Pancreas (tissue), 10 donors: ENCODE data around the gene CDC42EP4. TPM values are rescaled to one million over a fixed set of nuclear protein-coding genes. Genes with fewer than 3 reads are reported as not detected.
A peak's percentile ranks its signal among the peaks of the same experiment; 100 is the strongest.

Experiments used
- ATAC-seq, 4 donors: fragments of 200-7000 bp; cut with Tn5 transposase; one replicate each; pipeline versions ENCODE4 v1.8.0 to v1.9.1; 2020; ENCODE audit warnings: mild to moderate bottlenecking in 4 of 4, moderate library complexity in 4 of 4
- DNase-seq, 6 donors: peaks; one replicate each; pipeline ENCODE4 v3.0.0-alpha.2; 2020
- FAIRE-seq: peaks from 2 replicates; lab custom pipeline; 2012; peaks lifted over from hg19 to GRCh38; lab: Jason Lieb, UNC
- H3K27ac ChIP-seq, 4 donors: fragments of 200-600 bp; sonication (generic); 1 replicate in 3 of 4; 2 replicates in 1 of 4; pipeline versions ENCODE4 v1.5.0 to v1.8.0; 2020
- H3K27me3 ChIP-seq, 4 donors: fragments of 200-600 bp; one replicate each; pipeline ENCODE4 v1.8.0; 2021
- H3K36me3 ChIP-seq, 3 donors: fragments of 200-600 bp; sonication (generic) in 1 of 3; one replicate each; pipeline versions ENCODE4 v1.5.0 to v1.8.0; 2020 to 2021
- H3K4me1 ChIP-seq, 3 donors: fragments of 200-600 bp; one replicate each; pipeline ENCODE4 v1.8.0; 2021
- H3K4me3 ChIP-seq, 4 donors: fragments of 200-600 bp; sonication (generic) in 2 of 4; one replicate each; pipeline versions ENCODE4 v1.5.0 to v1.8.0; 2020 to 2021
- H3K9me3 ChIP-seq, 4 donors: fragments of 200-600 bp; one replicate each; pipeline ENCODE4 v1.8.0; 2021
- CTCF ChIP-seq, 4 donors: fragments of 200-600 bp; sonication (generic) in 3 of 4; IDR thresholded peaks; one replicate each; pipeline versions ENCODE4 v1.5.0 to v1.8.0; 2021; ENCODE audit warnings: antibody characterized with exemption in 4 of 4
- WGBS, 2 donors: extraction: QIAGEN DNeasy Blood & Tissue Kit; methylation state at CpG; one replicate each; pipeline ENCODE4 v1.1.7; 2013; 5-methylcytosine and 5-hydroxymethylcytosine counted together
- intact Hi-C, 3 donors: fragments of 100-400 bp; cut with DNase I; formaldehyde crosslinking; loops; one replicate each; pipeline versions ENCODE4 v1.11.1 to v1.14.2; 2022
- polyA plus RNA-seq, 2 donors: library from polyadenylated mRNA; stranded (reverse); fragments of 200-250 nt; gene quantifications; one replicate each; pipeline ENCODE4 v1.2.3, GENCODE V29; 2013
- total RNA-seq, 6 donors: library from RNA; stranded (reverse); fragmentation: NEBNext Ultra II Directional in 4 of 6; extraction: Animal tissue kit (Norgen Biotek cat#: 25700) in 4 of 6; gene quantifications; one replicate each; pipeline versions ENCODE4 v1.2.1 to v1.2.4, GENCODE V29; 2021 to 2023
- donor health status: healthy with polysubstance abuse.
- donor health status: DM: no; HTN: no; CAD: no; lungs with moderate emphysema.
- donor health status: DM: no; HTN: no; CAD: no.
- donor health status: control.
- donor health status: control.
- donor health status: Bipolar disorder and iron deficiency.
- donor health status: DM: yes; HTN: yes; CAD: no.
- donor health status: DM: no; HTN: no; CAD: no.
- donor health status: DM: no; HTN: no; CAD: no.
- donor health status: DM: yes; HTN: yes; CAD: no.

CDC42EP4 gene
- total and polyA plus RNA-seq, 8 donors = 24.2 to 56.2 (median 44.5) TPM

GRCh38 chr17:73247726-73248125, 64.1 kb downstream of the CDC42EP4 start:
- Histone ChIP-seq H3K4me3 (no peak overlapping the region), H3K36me3 (peaks cover 0 to 4% (median 0%) of the 10 kb centered on the region in 3 donors), H3K9me3 (no peaks in the 10 kb centered on the region), H3K27me3 (no peaks in the 10 kb centered on the region), H3K27ac (no peak overlapping the region), H3K4me1 (no peaks in the 10 kb centered on the region)
- FAIRE-seq = no peak
- 83 to 86% methylated on average over 2 of the region's 2 CpGs for WGBS, 2 donors
- no peak for ATAC-seq
- DNase-seq = no peak
- no peak for TF ChIP-seq CTCF (IDR thresholded peaks at IDR 0.05)
- intact Hi-C loops = no loop called here

GRCh38 chr17:73240561-73240960, 71.2 kb downstream of the CDC42EP4 start:
- H3K4me3 ChIP-seq = no peak overlapping the region
- H3K27ac ChIP-seq = no peak overlapping the region
- FAIRE-seq = no peak
- no peaks in the 10 kb centered on the region for H3K4me1 ChIP-seq
- intact Hi-C loops = no loop called here
- 17 to 25% methylated on average over 2 of the region's 2 CpGs for WGBS, 2 donors
- DNase-seq = no peak
- no peaks in the 10 kb centered on the region for H3K9me3 ChIP-seq
- TF ChIP-seq CTCF (IDR thresholded peaks at IDR 0.05) = no peak
- no peaks in the 10 kb centered on the region for H3K27me3 ChIP-seq
- H3K36me3 ChIP-seq = peaks cover 0 to 11% (median 6%) of the 10 kb centered on the region in 3 donors
- ATAC-seq = peak in 3 of 4 donors; percentile 32 to 76 (median 64)

- no peak for FAIRE-seq
- ATAC-seq = no peak
- Histone ChIP-seq H3K27ac (no peak overlapping the region), H3K36me3 (peaks cover 0 to 6% (median 6%) of the 10 kb centered on the region in 3 donors), H3K27me3 (no peaks in the 10 kb centered on the region), H3K9me3 (no peaks in the 10 kb centered on the region), H3K4me3 (no peak overlapping the region), H3K4me1 (peaks cover 0 to 9% (median 7%) of the 10 kb centered on the region in 3 donors)
- no peak for DNase-seq
- intact Hi-C loops = loop anchor here in 1 of 3 donors (10.0 kb wide), 1 partner anchor 513 kb away; no protein-coding TSS in a partner anchor
- 64 to 66% methylated on average over 6 of the region's 6 CpGs for WGBS, 2 donors
- no peak for TF ChIP-seq CTCF (IDR thresholded peaks at IDR 0.05)
Observed at GRCh38 chr17:73237714-73238113, 74.1 kb downstream of the CDC42EP4 start.

- TF ChIP-seq CTCF (IDR thresholded peaks at IDR 0.05) = no peak
- no peak for DNase-seq
- Histone ChIP-seq H3K27me3 (no peaks in the 10 kb centered on the region), H3K9me3 (no peaks in the 10 kb centered on the region), H3K36me3 (peaks cover 0 to 6% (median 6%) of the 10 kb centered on the region in 3 donors), H3K4me1 (peaks cover 6 to 15% (median 14%) of the 10 kb centered on the region in 3 donors), H3K27ac (no peak overlapping the region), H3K4me3 (no peak overlapping the region)
- intact Hi-C loops = loop anchor here in 1 of 3 donors (10.0 kb wide), 1 partner anchor 510 kb away; no protein-coding TSS in a partner anchor
- 86 to 90% methylated on average over 10 of the region's 10 CpGs for WGBS, 2 donors
- FAIRE-seq = no peak
- ATAC-seq = no peak
Observed at GRCh38 chr17:73234736-73235135, 77.1 kb downstream of the CDC42EP4 start.

Other genes with a start within 250 kb of the CDC42EP4 start
- gene SLC39A11, start 219.3 kb downstream of the CDC42EP4 start, total RNA-seq = 10 to 100 TPM; 16.7 to 32.9 (median 21.1) TPM
- 10 to 100 TPM in 1 of 2 donors, 1 to 10 TPM in 1; 7.9 to 11.4 TPM for gene SLC39A11, start 219.3 kb downstream of the CDC42EP4 start, polyA plus RNA-seq
- gene SSTR2, start 147.0 kb downstream of the CDC42EP4 start, total RNA-seq = 1 to 10 TPM in 1 of 6 donors, under 1 TPM in 5; 0.14 to 1.0 (median 0.46) TPM
- 1 to 10 TPM in 1 of 2 donors, under 1 TPM in 1; 0.57 to 4.1 TPM for gene SSTR2, start 147.0 kb downstream of the CDC42EP4 start, polyA plus RNA-seq
- 10 to 100 TPM; 21.1 to 29.6 (median 25.5) TPM for gene COG1, start 118.9 kb downstream of the CDC42EP4 start, total RNA-seq
- 10 to 100 TPM; 24.0 to 27.5 TPM for gene COG1, start 118.9 kb downstream of the CDC42EP4 start, polyA plus RNA-seq
- gene CPSF4L, start 50.1 kb downstream of the CDC42EP4 start, total RNA-seq = under 1 TPM in 4 of 6 donors, not detected in 2; 0.19 to 0.67 (median 0.21) TPM
- not detected for gene CPSF4L, start 50.1 kb downstream of the CDC42EP4 start, polyA plus RNA-seq